Aorta (tissue), 5 donors: ENCODE data around the gene NSFL1C. TPM values are rescaled to one million over a fixed set of nuclear protein-coding genes. Genes with fewer than 3 reads are reported as not detected.

ENCODE experiments used
- ATAC-seq: fragments of 200-7000 bp; cut with Tn5 transposase; one replicate; pipeline ENCODE4 v1.9.1; 2022; ENCODE audit warnings: moderate library complexity; ENCODE audit not compliant: low FRiP score
- DNase-seq, 2 donors: peaks; one replicate each; pipeline ENCODE4 v3.0.0-alpha.2; 2020
- H3K27ac ChIP-seq, 2 donors: one replicate each; pipeline ENCODE4 v1.5.1; 2013; ENCODE audit warnings: low read length in 2 of 2, mild to moderate bottlenecking in 2 of 2, moderate library complexity in 2 of 2, control low read depth in 1 of 2, inconsistent platforms in 1 of 2, low read depth in 1 of 2
- H3K27me3 ChIP-seq, 2 donors: one replicate each; pipeline ENCODE4 v1.6.1; 2013; ENCODE audit warnings: control low read depth in 1 of 2, low read length in 1 of 2, mild to moderate bottlenecking in 1 of 2, moderate library complexity in 1 of 2; ENCODE audit not compliant: insufficient read depth in 2 of 2, control insufficient read depth in 1 of 2
- H3K36me3 ChIP-seq, 2 donors: one replicate each; pipeline ENCODE4 v1.6.1; 2013; ENCODE audit warnings: control low read depth in 1 of 2, low read length in 1 of 2, mild to moderate bottlenecking in 1 of 2; ENCODE audit not compliant: insufficient read depth in 2 of 2, control insufficient read depth in 1 of 2
- H3K4me1 ChIP-seq, 2 donors: one replicate each; pipeline ENCODE4 v1.6.1; 2013; ENCODE audit warnings: low read length in 2 of 2, control low read depth in 1 of 2, mild to moderate bottlenecking in 1 of 2, moderate library complexity in 1 of 2; ENCODE audit not compliant: insufficient read depth in 2 of 2, control insufficient read depth in 1 of 2
- H3K4me3 ChIP-seq, 2 donors: one replicate each; pipeline ENCODE4 v1.5.1; 2013; ENCODE audit warnings: low read length in 2 of 2, control low read depth in 1 of 2, mild to moderate bottlenecking in 1 of 2
- H3K9me3 ChIP-seq: one replicate; pipeline ENCODE4 v1.6.1; 2013; ENCODE audit warnings: mild to moderate bottlenecking, low read length; ENCODE audit not compliant: control insufficient read depth
- WGBS, 2 donors: extraction: QIAGEN DNeasy Blood & Tissue Kit; methylation state at CpG; one replicate each; pipeline ENCODE4 v1.1.7; 2013; 5-methylcytosine and 5-hydroxymethylcytosine counted together
- intact Hi-C, 2 donors: fragments of 100-400 bp; cut with DNase I; formaldehyde crosslinking; loops; one replicate each; pipeline versions ENCODE4 v1.14.2 to v1.15.0; 2022
- polyA plus RNA-seq, 2 donors: library from polyadenylated mRNA; stranded (reverse); fragments of 200-250 nt; gene quantifications; one replicate each; pipeline ENCODE4 v1.2.3, GENCODE V29; 2013
- total RNA-seq, 2 donors: library from RNA; stranded (reverse); fragmentation: NEBNext Ultra II Directional; extraction: Animal tissue kit (Norgen Biotek cat#: 25700); gene quantifications; one replicate each; pipeline ENCODE4 v1.2.1, GENCODE V29; 2021
- donor health status: healthy with polysubstance abuse.
- donor health status: Bipolar disorder and iron deficiency.
- donor health status: DM: no; HTN: no; CAD: no.
- donor health status: DM: no; HTN: no; CAD: no.
- donor health status: DM: yes; HTN: yes; CAD: no.

The NSFL1C gene
- total and polyA plus RNA-seq, 4 donors: 35.6 to 71.3 (median 60.5) TPM

- Histone ChIP-seq H3K36me3 (no peaks in the 10 kb centered on the region), H3K27me3 (no peaks in the 10 kb centered on the region), H3K27ac (no peak overlapping the region), H3K9me3 (no peaks in the 10 kb centered on the region), H3K4me3 (no peak overlapping the region), H3K4me1 (no peaks in the 10 kb centered on the region)
- WGBS, 2 donors: 86 to 87% methylated on average over 4 of the region's 4 CpGs
- DNase-seq: no peak
- intact Hi-C loops: no loop called here
- no peak for ATAC-seq
These were observed 37.4 kb downstream of the NSFL1C start for GRCh38 chr20:1429143-1429728.

GRCh38 chr20:1427457-1428054 is 39.1 kb downstream of the NSFL1C start:
- Histone ChIP-seq H3K36me3 (no peaks in the 10 kb centered on the region), H3K27me3 (no peaks in the 10 kb centered on the region), H3K9me3 (no peaks in the 10 kb centered on the region), H3K4me1 (no peaks in the 10 kb centered on the region), H3K27ac (no peak overlapping the region), H3K4me3 (no peak overlapping the region)
- 15 to 25% methylated on average over 3 of the region's 3 CpGs for WGBS, 2 donors
- DNase-seq (no peak), ATAC-seq (no peak)
- intact Hi-C loops: no loop called here

- Histone ChIP-seq H3K27ac (no peak overlapping the region), H3K4me1 (no peaks in the 10 kb centered on the region), H3K36me3 (no peaks in the 10 kb centered on the region), H3K27me3 (no peaks in the 10 kb centered on the region), H3K4me3 (no peak overlapping the region), H3K9me3 (peaks cover under 1% of the 10 kb centered on the region)
- ATAC-seq (no peak), DNase-seq (no peak)
- intact Hi-C loops: no loop called here
- WGBS, 2 donors: 59 to 66% methylated on average over 4 of the region's 4 CpGs
These were observed 40.3 kb downstream of the NSFL1C start for GRCh38 chr20:1426231-1426849.

GRCh38 chr20:1424336-1424735 is 42.3 kb downstream of the NSFL1C start:
- DNase-seq (no peak), ATAC-seq (no peak)
- 54 to 57% methylated on average over 1 of the region's 1 CpG for WGBS, 2 donors
- H3K9me3 ChIP-seq: peaks cover 4% of the 10 kb centered on the region
- H3K4me1 ChIP-seq: no peaks in the 10 kb centered on the region
- H3K27me3 ChIP-seq: no peaks in the 10 kb centered on the region
- no peak overlapping the region for H3K27ac ChIP-seq
- H3K36me3 ChIP-seq: no peaks in the 10 kb centered on the region
- intact Hi-C loops: no loop called here
- H3K4me3 ChIP-seq: no peak overlapping the region

GRCh38 chr20:1423625-1424106 is 43.0 kb downstream of the NSFL1C start:
- Histone ChIP-seq H3K4me1 (no peaks in the 10 kb centered on the region), H3K4me3 (no peak overlapping the region), H3K9me3 (peaks cover 4% of the 10 kb centered on the region), H3K36me3 (no peaks in the 10 kb centered on the region), H3K27me3 (no peaks in the 10 kb centered on the region), H3K27ac (no peak overlapping the region)
- intact Hi-C loops: no loop called here
- ATAC-seq: no peak
- no peak for DNase-seq
- 18 to 24% methylated on average over 7 of the region's 7 CpGs for WGBS, 2 donors

- DNase-seq: no peak
- no peak for ATAC-seq
- intact Hi-C loops: no loop called here
- Histone ChIP-seq H3K36me3 (no peaks in the 10 kb centered on the region), H3K27ac (no peak overlapping the region), H3K4me3 (no peak overlapping the region), H3K4me1 (no peaks in the 10 kb centered on the region), H3K9me3 (peaks cover 4% of the 10 kb centered on the region), H3K27me3 (no peaks in the 10 kb centered on the region)
- 80 to 86% methylated on average over 6 of the region's 6 CpGs for WGBS, 2 donors
These were observed 43.4 kb downstream of the NSFL1C start for GRCh38 chr20:1423206-1423605.

GRCh38 chr20:1422753-1423152 is 43.9 kb downstream of the NSFL1C start:
- no peak for DNase-seq
- no peaks in the 10 kb centered on the region for H3K36me3 ChIP-seq
- H3K27ac ChIP-seq: no peak overlapping the region
- WGBS, 2 donors: 43 to 57% methylated on average over 3 of the region's 3 CpGs
- ATAC-seq: no peak
- no peaks in the 10 kb centered on the region for H3K27me3 ChIP-seq
- no peaks in the 10 kb centered on the region for H3K4me1 ChIP-seq
- no peak overlapping the region for H3K4me3 ChIP-seq
- intact Hi-C loops: no loop called here
- H3K9me3 ChIP-seq: peaks cover 4% of the 10 kb centered on the region

- no peaks in the 10 kb centered on the region for H3K27me3 ChIP-seq
- 78 to 91% methylated on average over 4 of the region's 4 CpGs for WGBS, 2 donors
- intact Hi-C loops: no loop called here
These were observed 46.6 kb downstream of the NSFL1C start for GRCh38 chr20:1420066-1420465.

GRCh38 chr20:1418350-1418749 is 48.3 kb downstream of the NSFL1C start:
- ATAC-seq (no peak), DNase-seq (no peak)
- no peak overlapping the region for H3K27ac ChIP-seq
- no peaks in the 10 kb centered on the region for H3K36me3 ChIP-seq
- no peaks in the 10 kb centered on the region for H3K27me3 ChIP-seq
- 44 to 48% methylated on average over 3 of the region's 3 CpGs for WGBS, 2 donors
- H3K4me3 ChIP-seq: no peak overlapping the region
- peaks cover 6% of the 10 kb centered on the region for H3K9me3 ChIP-seq
- intact Hi-C loops: no loop called here
- no peaks in the 10 kb centered on the region for H3K4me1 ChIP-seq

More at GRCh38 chr20:1420066-1420465, 46.6 kb downstream of the NSFL1C start:
- H3K4me1 ChIP-seq: no peaks in the 10 kb centered on the region
- ATAC-seq (no peak), DNase-seq (no peak)
- peaks cover 6% of the 10 kb centered on the region for H3K9me3 ChIP-seq
- no peak overlapping the region for H3K27ac ChIP-seq
- no peak overlapping the region for H3K4me3 ChIP-seq
- H3K36me3 ChIP-seq: no peaks in the 10 kb centered on the region
